IPS DF 19.7 (cell line): ENCODE data around the gene EYA3.

Source experiments
- DNase-seq: peaks from one replicate; pipeline ENCODE4 v3.0.0-alpha.2; 2013; ENCODE audit warnings: low read depth, low spot score

EYA3 gene

GRCh38 chr1:28073867-28074266, 14.5 kb downstream of the EYA3 start:
- DNase-seq: no peak

GRCh38 chr1:28071813-28072212, 16.6 kb downstream of the EYA3 start:
- no peak for DNase-seq

GRCh38 chr1:28070725-28071593, 17.5 kb downstream of the EYA3 start:
- DNase-seq: no peak

- no peak for DNase-seq
These were observed 20.8 kb downstream of the EYA3 start for GRCh38 chr1:28067523-28068090.

- DNase-seq: no peak
These were observed 21.8 kb downstream of the EYA3 start for GRCh38 chr1:28066393-28067154.

GRCh38 chr1:28064064-28064463, 24.3 kb downstream of the EYA3 start:
- DNase-seq: no peak

- no peak for DNase-seq
These were observed 25.6 kb downstream of the EYA3 start for GRCh38 chr1:28062806-28063205.

GRCh38 chr1:28058971-28059878, 29.2 kb downstream of the EYA3 start:
- no peak for DNase-seq

- no peak for DNase-seq
These were observed 30.2 kb downstream of the EYA3 start for GRCh38 chr1:28058168-28058567.

GRCh38 chr1:28056129-28056925, 32.1 kb downstream of the EYA3 start:
- DNase-seq: no peak

- no peak for DNase-seq
These were observed 37.6 kb downstream of the EYA3 start for GRCh38 chr1:28050776-28051175.

GRCh38 chr1:28046716-28047115, 41.7 kb downstream of the EYA3 start:
- no peak for DNase-seq

- no peak for DNase-seq
These were observed 42.6 kb downstream of the EYA3 start for GRCh38 chr1:28045777-28046176.

GRCh38 chr1:28044399-28044798, 44.0 kb downstream of the EYA3 start:
- no peak for DNase-seq

- DNase-seq: no peak
These were observed 49.1 kb downstream of the EYA3 start for GRCh38 chr1:28039341-28039740.

GRCh38 chr1:28037946-28038345, 50.5 kb downstream of the EYA3 start:
- DNase-seq: no peak

- no peak for DNase-seq
These were observed 51.2 kb downstream of the EYA3 start for GRCh38 chr1:28037206-28037605.

GRCh38 chr1:28036431-28036830, 52.0 kb downstream of the EYA3 start:
- no peak for DNase-seq

- no peak for DNase-seq
These were observed 53.0 kb downstream of the EYA3 start for GRCh38 chr1:28035420-28035819.

- DNase-seq: no peak
These were observed 56.1 kb downstream of the EYA3 start for GRCh38 chr1:28032281-28032680.

- DNase-seq: no peak
These were observed 57.2 kb downstream of the EYA3 start for GRCh38 chr1:28031173-28031572.
